Prostate gland (tissue), 2 donors: Measurements from ENCODE around the gene NAGA.

ENCODE experiments used
- POLR2A ChIP-seq: fragments of 450-650 bp; IDR thresholded peaks from one replicate; pipeline ENCODE4 v1.6.1; 2016; ENCODE audit warnings: antibody characterized with exemption, mild to moderate bottlenecking
- TF ChIP-seq, protein P1 (sequence below), 4 experiments: fragments of 200-600 bp in 2 of 4; fragments of 450-650 bp in 2 of 4; sonication (generic) in 2 of 4; IDR thresholded peaks; 1 replicate in 3 of 4; 2 replicates in 1 of 4; pipeline ENCODE4 v1.5.1; 2016 to 2019; ENCODE audit warnings: antibody characterized with exemption in 4 of 4, mild to moderate bottlenecking in 2 of 4, moderate library complexity in 2 of 4

DNA sequence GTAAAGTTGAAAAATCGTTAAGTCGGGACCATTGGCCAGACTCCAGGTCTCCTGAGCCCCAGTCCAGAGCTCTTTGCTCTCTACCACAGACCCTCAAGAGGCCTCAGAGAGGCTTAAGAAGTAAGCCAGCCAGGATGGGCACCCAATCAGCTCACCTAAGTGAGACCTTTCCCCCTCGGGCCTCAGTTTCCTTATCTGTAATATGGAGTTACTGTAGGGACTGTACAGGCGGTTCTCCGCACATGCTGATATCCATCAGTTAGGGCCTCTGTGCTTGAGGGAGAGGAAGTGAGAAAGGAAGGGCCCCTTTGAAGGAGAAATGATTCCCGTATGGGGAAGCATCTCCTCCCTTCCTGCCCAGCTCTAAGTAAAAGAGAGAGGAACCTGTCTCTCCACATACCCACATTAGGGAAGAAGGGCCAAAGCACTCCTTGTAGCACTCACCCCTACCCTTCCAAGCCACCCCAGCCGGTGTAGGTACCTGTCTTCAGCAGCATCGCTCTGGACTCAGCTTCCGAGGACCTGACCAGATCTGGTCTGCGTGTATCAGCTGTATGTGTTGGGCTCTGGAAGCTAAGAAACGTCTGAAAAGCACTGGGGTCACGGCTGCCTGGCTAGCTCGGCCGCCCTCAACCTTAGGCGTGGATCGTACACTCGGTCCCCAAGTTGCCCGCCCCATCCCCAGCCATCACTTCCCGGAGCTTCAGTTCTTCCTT lies 653 bp downstream of the NAGA start:
- TF ChIP-seq, protein P1, sequence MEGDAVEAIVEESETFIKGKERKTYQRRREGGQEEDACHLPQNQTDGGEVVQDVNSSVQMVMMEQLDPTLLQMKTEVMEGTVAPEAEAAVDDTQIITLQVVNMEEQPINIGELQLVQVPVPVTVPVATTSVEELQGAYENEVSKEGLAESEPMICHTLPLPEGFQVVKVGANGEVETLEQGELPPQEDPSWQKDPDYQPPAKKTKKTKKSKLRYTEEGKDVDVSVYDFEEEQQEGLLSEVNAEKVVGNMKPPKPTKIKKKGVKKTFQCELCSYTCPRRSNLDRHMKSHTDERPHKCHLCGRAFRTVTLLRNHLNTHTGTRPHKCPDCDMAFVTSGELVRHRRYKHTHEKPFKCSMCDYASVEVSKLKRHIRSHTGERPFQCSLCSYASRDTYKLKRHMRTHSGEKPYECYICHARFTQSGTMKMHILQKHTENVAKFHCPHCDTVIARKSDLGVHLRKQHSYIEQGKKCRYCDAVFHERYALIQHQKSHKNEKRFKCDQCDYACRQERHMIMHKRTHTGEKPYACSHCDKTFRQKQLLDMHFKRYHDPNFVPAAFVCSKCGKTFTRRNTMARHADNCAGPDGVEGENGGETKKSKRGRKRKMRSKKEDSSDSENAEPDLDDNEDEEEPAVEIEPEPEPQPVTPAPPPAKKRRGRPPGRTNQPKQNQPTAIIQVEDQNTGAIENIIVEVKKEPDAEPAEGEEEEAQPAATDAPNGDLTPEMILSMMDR (IDR thresholded peaks at IDR 0.05) = no peak
- TF ChIP-seq POLR2A = no peak
